Fibroblast of lung (primary cell): ENCODE measurements around the gene SDK1.

ENCODE experiments used
- EZH2 ChIP-seq: IDR thresholded peaks from 2 replicates; pipeline ENCODE4 v1.5.1; 2012; ENCODE audit warnings: low read length, control low read depth, mild to moderate bottlenecking; ENCODE audit errors: missing control alignments
- TF ChIP-seq, protein P1 (sequence below), 2 donors: IDR thresholded peaks in 1 of 2; conservative IDR thresholded peaks in 1 of 2; 1 replicate in 1 of 2; 2 replicates in 1 of 2; pipeline ENCODE4 v1.5.1; 2011 to 2012; ENCODE audit warnings: low read length in 2 of 2, control low read depth in 1 of 2, inconsistent platforms in 1 of 2, low read depth in 1 of 2, mild to moderate bottlenecking in 1 of 2

DNA sequence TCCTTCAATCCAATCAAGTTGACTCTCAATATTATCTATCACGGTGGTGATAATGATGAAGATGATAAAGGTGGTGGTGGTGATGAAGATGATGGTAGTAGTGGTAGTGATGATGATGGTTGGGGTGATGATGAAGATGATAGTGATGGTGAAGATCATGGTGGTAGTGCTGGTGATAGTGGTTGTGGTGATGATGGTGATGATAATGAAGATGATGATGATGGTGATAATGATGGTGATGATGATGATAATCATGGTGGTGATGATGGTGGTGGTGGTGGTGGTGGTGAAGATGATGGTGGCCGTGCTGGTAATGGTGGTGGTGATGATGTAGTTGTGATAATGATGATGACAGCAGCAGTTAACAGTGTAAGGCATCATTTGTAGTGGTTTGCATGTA, 29.8 kb upstream of the SDK1 start:
- TF ChIP-seq, protein P1, sequence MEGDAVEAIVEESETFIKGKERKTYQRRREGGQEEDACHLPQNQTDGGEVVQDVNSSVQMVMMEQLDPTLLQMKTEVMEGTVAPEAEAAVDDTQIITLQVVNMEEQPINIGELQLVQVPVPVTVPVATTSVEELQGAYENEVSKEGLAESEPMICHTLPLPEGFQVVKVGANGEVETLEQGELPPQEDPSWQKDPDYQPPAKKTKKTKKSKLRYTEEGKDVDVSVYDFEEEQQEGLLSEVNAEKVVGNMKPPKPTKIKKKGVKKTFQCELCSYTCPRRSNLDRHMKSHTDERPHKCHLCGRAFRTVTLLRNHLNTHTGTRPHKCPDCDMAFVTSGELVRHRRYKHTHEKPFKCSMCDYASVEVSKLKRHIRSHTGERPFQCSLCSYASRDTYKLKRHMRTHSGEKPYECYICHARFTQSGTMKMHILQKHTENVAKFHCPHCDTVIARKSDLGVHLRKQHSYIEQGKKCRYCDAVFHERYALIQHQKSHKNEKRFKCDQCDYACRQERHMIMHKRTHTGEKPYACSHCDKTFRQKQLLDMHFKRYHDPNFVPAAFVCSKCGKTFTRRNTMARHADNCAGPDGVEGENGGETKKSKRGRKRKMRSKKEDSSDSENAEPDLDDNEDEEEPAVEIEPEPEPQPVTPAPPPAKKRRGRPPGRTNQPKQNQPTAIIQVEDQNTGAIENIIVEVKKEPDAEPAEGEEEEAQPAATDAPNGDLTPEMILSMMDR (conservative IDR thresholded peaks at IDR 0.05 in 1 of 2, IDR thresholded peaks at IDR 0.05 in 1 of 2; ENCODE audit: low read depth in 1 of 2, low read length in 2 of 2): no peak
- TF ChIP-seq EZH2: no peak
